Measurements from ENCODE around the gene KRT73. TPM values are rescaled to one million over a fixed set of nuclear protein-coding genes. Genes with fewer than 3 reads are reported as not detected.

Gene KRT73
- total and polyA plus RNA-seq, 2 donors (not counting 3 experiments of a cell fraction or from before 2014, with no cell fraction given): not detected

DNA sequence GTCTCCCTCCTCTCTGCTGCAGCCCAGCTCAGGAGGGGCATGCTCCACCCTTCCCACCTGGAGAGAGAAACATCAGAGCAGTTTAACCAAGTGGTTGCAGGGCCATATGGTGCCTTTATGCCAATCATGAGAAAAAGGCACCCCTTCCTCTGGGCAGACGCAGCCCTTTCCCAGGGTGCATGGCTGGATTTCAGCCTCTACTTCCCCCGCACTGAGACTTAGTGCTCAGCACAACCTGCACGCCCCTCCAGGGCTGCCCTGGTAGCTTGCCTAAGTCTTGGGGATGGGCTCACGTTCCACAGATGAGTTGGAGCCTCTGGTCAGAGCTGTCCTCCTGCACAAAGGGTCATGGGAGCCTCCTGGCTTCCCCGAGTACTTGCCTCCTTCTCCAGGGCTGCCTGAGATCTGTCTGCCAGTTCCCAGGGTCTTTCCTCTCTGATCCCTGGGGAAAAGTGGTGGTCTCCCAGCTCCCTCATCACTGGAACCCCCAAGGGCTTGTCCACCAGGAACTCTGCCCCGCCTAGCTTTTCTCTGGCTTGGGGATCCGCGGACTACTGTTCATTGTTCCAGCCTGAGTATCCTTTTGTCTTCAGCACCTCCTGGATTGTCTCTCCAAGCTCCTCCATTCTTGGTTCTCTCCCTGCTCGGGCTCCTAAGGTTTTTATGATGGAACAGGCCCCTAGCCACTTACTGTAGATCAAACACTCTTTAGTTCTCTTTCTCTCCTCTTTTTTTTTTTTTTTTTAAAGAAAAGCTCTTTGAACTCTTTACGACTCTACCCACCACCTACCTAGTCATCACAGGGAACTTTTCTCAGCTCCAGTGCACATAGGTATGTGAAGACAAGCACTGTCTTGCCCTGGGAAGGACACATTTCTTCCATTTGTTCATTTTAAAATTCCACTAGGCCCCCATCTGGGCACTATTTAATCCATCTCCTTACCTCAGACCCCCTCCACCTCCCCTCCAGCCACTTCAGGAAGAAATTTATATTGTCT, 38.6 kb downstream of the KRT73 start:
- Histone ChIP-seq H3K4me3 (replicated peaks in 1 of 3; ENCODE audit: insufficient read depth in 1 of 3, low read depth in 1 of 3, low read length in 3 of 3) (no peak overlapping the region), H3K4me2 (ENCODE audit: insufficient read depth, low read length) (no peak overlapping the region), H3K27ac (ENCODE audit: insufficient read depth, low read depth, low read length) (no peak overlapping the region), H3K9me1 (replicated peaks; ENCODE audit: control insufficient read depth, extremely low read depth, insufficient read depth, low read length) (no peaks in the 10 kb centered on the region), H3K27me3 (ENCODE audit: control insufficient read depth in 2 of 2, insufficient read depth in 2 of 2, low read length in 2 of 2) (peaks cover 0 to 2% of the 10 kb centered on the region in 2 experiments), H2AFZ (ENCODE audit: low read depth, low read length) (no peak overlapping the region), H3K9me3 (replicated peaks; ENCODE audit: control insufficient read depth, insufficient read depth, low read length) (no peaks in the 10 kb centered on the region), H3K79me2 (ENCODE audit: control insufficient read depth, insufficient read depth, low read length) (no peaks in the 10 kb centered on the region), H3K4me1 (ENCODE audit: control insufficient read depth, extremely low read depth, insufficient read depth, low read length) (no peaks in the 10 kb centered on the region), H3K9ac (replicated peaks; ENCODE audit: extremely low read depth, insufficient read depth, low read length) (no peak overlapping the region), H3K36me3 (ENCODE audit: control insufficient read depth in 2 of 2, extremely low read depth in 1 of 2, insufficient read depth in 2 of 2, low read length in 2 of 2) (no peaks in the 10 kb centered on the region), H4K20me1 (replicated peaks; ENCODE audit: control insufficient read depth, extremely low read depth, insufficient read depth, low read length) (no peaks in the 10 kb centered on the region)
- TF ChIP-seq, protein P1, sequence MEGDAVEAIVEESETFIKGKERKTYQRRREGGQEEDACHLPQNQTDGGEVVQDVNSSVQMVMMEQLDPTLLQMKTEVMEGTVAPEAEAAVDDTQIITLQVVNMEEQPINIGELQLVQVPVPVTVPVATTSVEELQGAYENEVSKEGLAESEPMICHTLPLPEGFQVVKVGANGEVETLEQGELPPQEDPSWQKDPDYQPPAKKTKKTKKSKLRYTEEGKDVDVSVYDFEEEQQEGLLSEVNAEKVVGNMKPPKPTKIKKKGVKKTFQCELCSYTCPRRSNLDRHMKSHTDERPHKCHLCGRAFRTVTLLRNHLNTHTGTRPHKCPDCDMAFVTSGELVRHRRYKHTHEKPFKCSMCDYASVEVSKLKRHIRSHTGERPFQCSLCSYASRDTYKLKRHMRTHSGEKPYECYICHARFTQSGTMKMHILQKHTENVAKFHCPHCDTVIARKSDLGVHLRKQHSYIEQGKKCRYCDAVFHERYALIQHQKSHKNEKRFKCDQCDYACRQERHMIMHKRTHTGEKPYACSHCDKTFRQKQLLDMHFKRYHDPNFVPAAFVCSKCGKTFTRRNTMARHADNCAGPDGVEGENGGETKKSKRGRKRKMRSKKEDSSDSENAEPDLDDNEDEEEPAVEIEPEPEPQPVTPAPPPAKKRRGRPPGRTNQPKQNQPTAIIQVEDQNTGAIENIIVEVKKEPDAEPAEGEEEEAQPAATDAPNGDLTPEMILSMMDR (IDR thresholded peaks at IDR 0.05; ENCODE audit: extremely low read depth in 1 of 2, insufficient read depth in 1 of 2, low read depth in 1 of 2, low read length in 2 of 2): no peak
- TF ChIP-seq POLR2A (IDR thresholded peaks at IDR 0.05; ENCODE audit: low read depth, low read length): no peak
- no peak for TF ChIP-seq FOS (IDR thresholded peaks at IDR 0.05; ENCODE audit: borderline replicate concordance, insufficient read depth, low read length)
- no peak for TF ChIP-seq EZH2 (IDR thresholded peaks at IDR 0.05; ENCODE audit: borderline replicate concordance, low read depth, low read length, severe bottlenecking)
- no peak for TF ChIP-seq JUN (IDR thresholded peaks at IDR 0.05; ENCODE audit: borderline replicate concordance, insufficient read depth, insufficient read length, low read depth)
- TF ChIP-seq GATA2 (IDR thresholded peaks at IDR 0.05; ENCODE audit: insufficient read depth, insufficient read length, low read depth, low read length): no peak
- TF ChIP-seq, protein P2, sequence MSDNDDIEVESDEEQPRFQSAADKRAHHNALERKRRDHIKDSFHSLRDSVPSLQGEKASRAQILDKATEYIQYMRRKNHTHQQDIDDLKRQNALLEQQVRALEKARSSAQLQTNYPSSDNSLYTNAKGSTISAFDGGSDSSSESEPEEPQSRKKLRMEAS (IDR thresholded peaks at IDR 0.05; ENCODE audit: insufficient read depth, insufficient read length): no peak
- TF ChIP-seq MYC (IDR thresholded peaks at IDR 0.05; ENCODE audit: low read depth, low read length): no peak
- no peak for TF ChIP-seq POLR2AphosphoS5 (IDR thresholded peaks at IDR 0.05; ENCODE audit: insufficient read depth, low read depth, low read length)
- intact Hi-C loops (cut with micrococcal nuclease) (no loop called here), dilution Hi-C loops (cut with MboI; ENCODE audit: extremely low pct_ligation_motif_present, low sequenced_read_pairs) (no loop called here)
- BruUV-seq (replicated peaks): no TSS peak
- ChIA-PET CTCF (interaction anchor here (2.1 to 12.3 kb wide), 3 partner anchors 286 to 300 kb away, joined by 11 to 135 read pairs (median 120); no protein-coding TSS in a partner anchor), POLR2A (no interaction called here)
- FAIRE-seq (no peak), DNase-seq (ENCODE audit: low read depth, low spot score) (no peak)
